GM18505 (cell line): ENCODE measurements around the gene RPUSD3.

Source experiments
- ATAC-seq: cut with Tn5 transposase; IDR thresholded peaks from one replicate; pipeline ENCODE4 v1.9.1; 2021; ENCODE audit not compliant: unreplicated experiment
- POLR2A ChIP-seq: IDR thresholded peaks from 4 replicates; pipeline ENCODE4 v1.6.1; 2011; ENCODE audit warnings: borderline replicate concordance; ENCODE audit not compliant: insufficient read depth, insufficient read length; ENCODE audit errors: extremely low read depth

RPUSD3 gene

GRCh38 chr3:9810433-9810770 is 33.4 kb downstream of the RPUSD3 start:
- no peak for TF ChIP-seq POLR2A
- no peak for ATAC-seq

DNA sequence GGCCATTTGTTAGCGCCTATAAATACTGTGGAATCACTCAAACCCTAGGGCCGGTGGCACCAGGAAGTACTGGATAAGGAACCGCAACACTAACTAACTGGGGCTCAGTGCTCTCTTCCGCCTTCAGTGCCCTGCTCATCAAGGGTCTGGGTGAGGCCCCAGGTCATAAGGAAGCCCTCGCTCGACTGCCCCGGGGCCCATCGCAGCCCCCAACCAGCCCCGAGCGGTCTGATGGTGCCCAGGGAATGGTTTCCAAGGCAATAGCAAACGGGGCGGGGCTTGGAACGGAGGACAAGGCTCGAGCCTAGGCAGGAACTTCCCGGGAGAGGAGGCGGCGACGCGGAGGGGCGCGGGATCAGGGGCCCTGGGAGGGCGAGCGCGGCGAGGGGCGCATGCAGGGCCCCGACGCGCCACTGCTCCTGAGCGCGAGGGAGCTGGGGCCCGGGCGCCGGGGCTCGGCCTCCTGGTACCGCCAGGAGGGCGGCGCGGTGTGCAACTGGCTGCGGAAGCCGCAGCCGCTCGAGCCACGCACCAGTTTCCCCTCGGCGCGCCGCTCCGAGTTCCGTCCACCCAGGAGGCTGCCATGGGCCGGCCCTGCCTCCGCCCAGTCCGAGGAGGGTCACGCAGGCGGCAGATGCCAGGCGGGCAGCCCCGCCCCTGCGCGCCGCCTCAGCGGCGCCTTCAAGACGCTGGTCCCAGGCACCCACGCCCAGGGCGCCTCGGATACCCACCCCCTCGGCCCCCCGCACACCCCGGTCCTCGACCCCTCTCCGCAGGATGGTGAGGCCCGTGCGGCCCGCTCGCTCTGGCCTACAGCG is 34.0 kb downstream of the RPUSD3 start, which contains the start of gene TTLL3:
TSS of gene TTLL3 (plus strand) at position 648 of the 818 bp plus-strand sequence. CDS start 400 bp downstream, outside the sequence.
- peak; percentile 58 for TF ChIP-seq POLR2A
- no peak for ATAC-seq

- no peak for ATAC-seq
- no peak for TF ChIP-seq POLR2A
Observed at GRCh38 chr3:9809239-9809614, 34.6 kb downstream of the RPUSD3 start.

- peak; percentile 46 for ATAC-seq
- TF ChIP-seq POLR2A = peak; percentile 48
Observed at GRCh38 chr3:9808345-9809037, 35.3 kb downstream of the RPUSD3 start.

- no peak for ATAC-seq
- TF ChIP-seq POLR2A = no peak
Observed at GRCh38 chr3:9807981-9808344, 35.8 kb downstream of the RPUSD3 start.

- no peak for ATAC-seq
- no peak for TF ChIP-seq POLR2A
Observed at GRCh38 chr3:9806688-9807589, 36.9 kb downstream of the RPUSD3 start.

DNA sequence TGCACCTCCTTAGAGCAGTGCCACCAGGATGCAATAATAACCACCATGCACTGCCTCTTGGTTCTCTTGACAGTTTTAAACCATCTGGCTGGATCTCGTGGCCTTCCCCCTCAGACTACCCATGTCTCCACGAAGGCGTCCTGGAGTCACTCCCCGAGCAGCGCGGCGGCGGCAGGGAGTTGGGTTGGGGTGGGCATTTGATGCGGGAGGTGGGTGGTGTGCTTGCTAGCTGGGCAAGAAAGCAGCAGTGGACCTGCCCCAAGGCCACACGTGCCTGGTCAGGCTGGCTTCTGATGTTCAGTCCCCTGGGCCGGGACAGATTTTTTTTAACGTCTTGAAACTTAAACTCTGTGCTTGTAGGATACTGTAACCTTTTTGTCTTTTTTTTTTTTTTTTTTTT is 37.7 kb downstream of the RPUSD3 start:
- no peak for ATAC-seq
- TF ChIP-seq POLR2A = no peak

DNA sequence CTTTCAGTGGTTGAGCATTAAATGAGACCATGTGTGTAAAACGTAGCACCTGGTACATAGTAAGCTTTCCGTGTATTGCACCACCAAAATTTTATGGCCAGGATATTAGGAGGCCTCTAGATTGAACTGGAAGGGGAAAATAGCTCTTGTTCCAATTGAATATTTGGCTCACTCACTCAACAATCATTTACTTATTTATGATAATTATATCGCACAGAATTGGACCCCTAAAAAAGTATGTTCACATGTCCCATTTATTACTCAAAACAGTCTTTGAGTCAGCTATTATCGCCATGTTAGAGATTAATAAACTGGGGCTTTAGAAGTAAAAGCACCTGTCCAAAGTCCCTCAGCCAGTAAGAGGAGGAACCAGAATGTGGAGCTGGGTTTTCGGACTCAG is 38.8 kb downstream of the RPUSD3 start:
- TF ChIP-seq POLR2A = no peak
- ATAC-seq = no peak

DNA sequence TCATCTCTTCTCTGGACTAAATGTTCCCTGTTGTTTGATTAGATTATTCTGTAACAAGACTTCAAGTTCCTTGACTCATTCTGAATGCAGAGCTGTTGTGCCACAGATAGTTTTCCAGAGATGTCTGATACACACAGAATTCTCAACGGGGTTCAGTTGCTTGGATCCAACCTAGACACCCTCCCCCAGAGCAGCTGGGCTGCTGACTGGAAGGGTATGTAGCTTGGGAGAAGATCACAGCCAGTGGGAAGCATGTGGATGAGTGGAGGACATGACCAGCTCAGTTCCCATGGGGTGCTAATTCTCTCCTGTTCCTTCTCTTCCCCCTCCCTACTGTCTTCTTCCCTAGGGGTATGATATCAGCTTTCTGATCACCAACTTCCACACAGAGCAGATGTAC is 40.3 kb downstream of the RPUSD3 start:
- no peak for ATAC-seq
- TF ChIP-seq POLR2A = no peak

- no peak for TF ChIP-seq POLR2A
- no peak for ATAC-seq
Observed at GRCh38 chr3:9800529-9800928, 43.3 kb downstream of the RPUSD3 start.

- no peak for ATAC-seq
- TF ChIP-seq POLR2A = no peak
Observed at GRCh38 chr3:9797196-9797945, 46.4 kb downstream of the RPUSD3 start.

GRCh38 chr3:9795207-9795606 is 48.6 kb downstream of the RPUSD3 start:
- peak; percentile 8 for TF ChIP-seq POLR2A
- ATAC-seq = no peak

GRCh38 chr3:9794400-9794799 is 49.4 kb downstream of the RPUSD3 start:
- no peak for TF ChIP-seq POLR2A

More at GRCh38 chr3:9794400-9794799, 49.4 kb downstream of the RPUSD3 start:
- ATAC-seq = no peak
